Neutrophil (primary cell): ENCODE data around the gene TRIP4.
"Not testable (repeated sequence)": the region's sequence is repeated elsewhere in the genome, so short reads cannot be mapped to it uniquely, and the experiment has no call there.

Source experiments
- H3K27ac ChIP-seq: fragments of 200-600 bp; sonication (generic); 2 replicates; pipeline ENCODE4 v1.5.1; 2016; ENCODE audit warnings: mild to moderate bottlenecking, moderate library complexity
- H3K27me3 ChIP-seq: fragments of 200-600 bp; sonication (generic); 2 replicates; pipeline ENCODE4 v1.6.0; 2016; ENCODE audit warnings: mild to moderate bottlenecking
- H3K36me3 ChIP-seq: fragments of 200-600 bp; sonication (generic); 2 replicates; pipeline ENCODE4 v1.5.1; 2017
- H3K4me1 ChIP-seq, 2 experiments: fragments of 200-600 bp in 1 of 2; sonication (generic) in 1 of 2; 1 replicate in 1 of 2; 2 replicates in 1 of 2; pipeline versions ENCODE4 v1.5.1 to v1.6.1; 2013 to 2016; ENCODE audit warnings: low read depth in 1 of 2, low read length in 1 of 2, mild to moderate bottlenecking in 1 of 2, moderate library complexity in 1 of 2; ENCODE audit not compliant: control insufficient read depth in 1 of 2, insufficient read depth in 1 of 2
- H3K4me3 ChIP-seq, 2 experiments: fragments of 200-600 bp in 1 of 2; sonication (generic) in 1 of 2; 1 replicate in 1 of 2; 2 replicates in 1 of 2; pipeline ENCODE4 v1.5.1; 2013 to 2016; ENCODE audit warnings: low read depth in 1 of 2, low read length in 1 of 2, mild to moderate bottlenecking in 1 of 2, moderate library complexity in 1 of 2
- H3K9me3 ChIP-seq: fragments of 200-600 bp; sonication (generic); 2 replicates; pipeline ENCODE4 v1.5.1; 2016
- CTCF ChIP-seq: fragments of 200-600 bp; sonication (generic); IDR thresholded peaks from 2 replicates; pipeline ENCODE4 v1.5.1; 2016; ENCODE audit warnings: antibody characterized with exemption

The TRIP4 gene

DNA sequence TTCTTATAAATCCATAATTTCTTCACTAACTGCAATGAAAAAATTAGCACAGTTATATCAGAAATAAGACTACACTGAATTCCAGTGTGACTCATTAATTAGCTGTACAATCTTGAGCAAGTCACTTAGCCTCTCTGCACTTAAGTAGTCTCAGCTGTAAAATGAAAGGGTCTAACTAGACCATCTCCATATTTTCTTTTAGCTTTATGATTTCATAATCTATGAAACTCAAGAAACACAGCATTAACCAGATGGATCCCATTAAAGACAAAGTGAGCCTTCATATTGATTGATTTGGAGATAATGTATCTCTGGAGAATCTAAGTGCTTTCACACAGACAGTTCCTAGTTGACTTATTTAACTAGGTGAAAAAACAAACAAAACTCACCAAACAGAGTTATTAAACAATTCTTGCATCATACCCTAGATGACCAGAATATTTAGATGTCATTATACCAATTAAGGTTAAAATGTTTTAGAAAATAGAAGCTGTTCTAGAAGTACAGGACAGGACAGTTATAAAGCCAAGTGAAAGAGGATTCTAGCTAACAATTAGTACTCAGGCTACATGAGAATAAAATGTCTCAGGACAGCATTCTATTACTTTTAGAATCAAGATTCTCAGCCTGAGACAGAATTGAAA lies 42.9 kb upstream of the TRIP4 start:
- no peaks in the 10 kb centered on the region for H3K9me3 ChIP-seq
- peaks cover 29% of the 10 kb centered on the region for H3K36me3 ChIP-seq
- no peaks in the 10 kb centered on the region for H3K27me3 ChIP-seq
- no peak overlapping the region for H3K27ac ChIP-seq
- H3K4me1 ChIP-seq: no peaks in the 10 kb centered on the region
- no peak overlapping the region for H3K4me3 ChIP-seq
- TF ChIP-seq CTCF: no peak

GRCh38 chr15:64346242-64346641 lies 41.4 kb upstream of the TRIP4 start:
- not testable (repeated sequence) for H3K9me3 ChIP-seq, H3K4me1 ChIP-seq, H3K4me3 ChIP-seq, H3K27ac ChIP-seq, H3K27me3 ChIP-seq
- H3K36me3 ChIP-seq: peaks cover 20% of the 10 kb centered on the region

DNA sequence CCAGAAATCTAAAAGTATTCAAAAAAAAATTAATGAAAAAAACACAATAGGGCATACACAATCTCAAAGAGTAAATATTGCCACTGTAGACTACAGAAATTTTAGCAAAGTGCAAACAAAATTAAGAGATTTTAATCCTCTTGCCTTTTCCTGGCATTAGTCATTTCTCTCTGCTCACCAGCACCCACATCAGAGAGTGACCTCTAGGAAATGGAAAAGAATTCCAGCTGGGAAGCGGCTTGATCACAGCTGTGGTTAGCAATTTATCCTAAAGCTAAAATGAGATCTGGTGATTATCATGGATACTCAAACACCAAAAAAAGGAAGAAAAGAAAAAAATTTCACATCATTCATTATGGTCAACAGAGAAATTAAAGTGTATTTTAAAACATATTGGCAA lies 39.2 kb upstream of the TRIP4 start:
- Histone ChIP-seq H3K9me3 (no peaks in the 10 kb centered on the region), H3K27ac (no peak overlapping the region), H3K4me1 (no peaks in the 10 kb centered on the region), H3K4me3 (no peak overlapping the region), H3K27me3 (no peaks in the 10 kb centered on the region), H3K36me3 (peaks cover 8% of the 10 kb centered on the region)
- TF ChIP-seq CTCF: no peak

- H3K27ac ChIP-seq: no peak overlapping the region
- no peak for TF ChIP-seq CTCF
- no peak overlapping the region for H3K4me3 ChIP-seq
Observed at GRCh38 chr15:64349375-64349774, 38.3 kb upstream of the TRIP4 start.

DNA sequence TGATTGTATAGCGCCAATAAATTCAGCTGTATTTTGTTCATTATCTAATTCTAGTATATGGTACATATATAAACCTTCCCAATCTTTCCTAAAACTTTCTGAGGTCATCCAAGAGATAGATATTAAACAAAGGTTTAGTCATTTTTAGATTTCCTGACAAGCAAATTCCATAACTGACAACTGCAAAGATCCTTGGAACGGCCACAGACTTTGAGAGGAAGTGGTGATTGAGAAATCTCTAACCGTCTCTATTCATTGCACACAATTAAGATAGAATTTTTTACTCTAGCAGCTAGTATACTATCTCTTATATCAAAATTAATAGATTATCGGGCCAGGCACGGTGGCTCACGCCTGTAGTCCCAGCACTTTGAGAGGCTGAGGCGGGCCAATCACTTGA lies 36.4 kb upstream of the TRIP4 start:
- H3K27ac ChIP-seq: no peak overlapping the region

More at GRCh38 chr15:64349375-64349774, 38.3 kb upstream of the TRIP4 start:
- no peaks in the 10 kb centered on the region for H3K4me1 ChIP-seq
- peaks cover 8% of the 10 kb centered on the region for H3K36me3 ChIP-seq
- no peaks in the 10 kb centered on the region for H3K27me3 ChIP-seq
- H3K9me3 ChIP-seq: no peaks in the 10 kb centered on the region

More for the DNA sequence above, 36.4 kb upstream of the TRIP4 start:
- Histone ChIP-seq H3K4me1 (peaks cover 10 to 11% of the 10 kb centered on the region in 2 experiments), H3K27me3 (no peaks in the 10 kb centered on the region), H3K36me3 (peaks cover 8% of the 10 kb centered on the region), H3K4me3 (no peak overlapping the region), H3K9me3 (no peaks in the 10 kb centered on the region)
- TF ChIP-seq CTCF: no peak
